GM18861 (cell line): ENCODE data around the gene MRGPRF.

Source experiments
- ATAC-seq: cut with Tn5 transposase; IDR thresholded peaks from one replicate; pipeline ENCODE4 v1.9.1; 2021; ENCODE audit not compliant: unreplicated experiment

MRGPRF gene

DNA sequence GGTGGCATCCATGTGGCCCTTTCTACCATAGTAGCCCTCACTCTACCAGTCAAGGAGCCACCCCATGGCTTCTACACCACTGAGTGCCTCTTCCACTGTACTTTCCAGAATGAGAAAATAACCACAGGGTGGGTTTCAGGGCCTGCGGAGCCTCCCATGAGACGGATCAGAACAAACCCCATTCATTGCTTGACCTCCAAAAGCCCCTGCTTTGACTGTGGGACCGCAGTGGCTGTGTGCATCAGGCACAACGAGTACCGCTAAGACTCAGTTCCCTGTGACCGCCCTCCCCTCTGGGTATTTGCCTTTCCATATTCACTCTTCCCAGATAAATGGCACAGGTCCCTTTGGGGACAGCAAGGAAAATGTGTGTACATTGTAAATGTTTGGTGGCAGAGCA, 11.5 kb upstream of the MRGPRF start:
- no peak for ATAC-seq

DNA sequence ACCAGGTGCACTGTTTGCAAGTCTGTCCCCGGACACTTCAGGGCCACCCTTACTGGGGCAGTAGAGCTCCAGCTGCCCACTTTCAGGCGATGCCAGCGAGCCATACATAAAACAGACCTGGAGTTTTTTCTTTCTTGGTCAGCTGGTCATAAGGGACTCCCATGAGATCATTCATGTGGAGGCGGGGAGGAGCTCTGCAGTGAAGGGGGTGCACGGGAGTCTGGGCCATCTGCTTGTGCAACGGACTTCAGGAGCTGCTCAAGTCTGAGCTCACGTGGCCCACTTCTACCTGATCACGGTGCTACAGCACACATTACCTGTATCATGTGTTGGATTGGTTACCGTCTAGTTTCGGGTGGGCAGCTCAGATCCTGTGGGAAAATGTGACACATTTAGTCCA, 9.2 kb upstream of the MRGPRF start:
- ATAC-seq: no peak

DNA sequence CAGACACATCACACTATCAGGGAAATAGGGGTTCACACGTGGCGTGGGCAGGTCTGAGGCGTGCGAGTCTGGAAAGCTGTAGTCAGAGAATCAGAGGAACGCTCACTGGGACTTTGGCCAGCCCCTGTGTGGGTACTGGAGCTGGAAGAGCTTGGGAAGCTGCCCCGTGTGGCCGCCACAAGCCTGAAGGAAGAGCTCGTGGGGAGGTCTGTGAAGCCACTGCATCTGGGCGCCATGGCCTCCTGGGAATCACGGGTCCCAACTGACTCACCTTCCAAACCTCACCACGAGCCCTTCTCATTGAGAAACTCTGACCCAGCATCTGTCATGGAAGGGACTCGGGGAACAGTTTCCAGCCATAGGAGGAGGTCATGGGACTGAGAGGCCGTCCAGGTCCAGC, 5.9 kb upstream of the MRGPRF start:
- ATAC-seq: no peak

DNA sequence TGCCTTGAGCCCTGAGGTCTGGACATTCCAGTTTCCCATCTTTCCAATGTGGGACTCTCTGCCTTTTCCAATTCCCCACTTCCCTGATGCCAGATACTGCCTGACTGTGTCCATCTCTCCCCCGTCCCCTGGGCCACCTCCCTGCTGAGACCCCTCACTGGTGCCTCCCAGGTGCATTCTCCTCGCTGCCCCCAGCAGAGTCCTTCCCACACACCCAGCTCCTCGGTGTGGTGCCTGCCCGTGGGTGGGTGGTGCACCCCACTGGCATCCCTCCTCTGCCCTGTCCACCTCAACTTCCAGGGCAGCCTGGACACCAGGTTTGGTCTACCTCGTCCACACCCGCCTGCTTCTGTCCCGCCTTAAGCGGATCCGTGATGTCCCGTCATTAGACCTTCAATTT, 4.9 kb upstream of the MRGPRF start:
- ATAC-seq: no peak

DNA sequence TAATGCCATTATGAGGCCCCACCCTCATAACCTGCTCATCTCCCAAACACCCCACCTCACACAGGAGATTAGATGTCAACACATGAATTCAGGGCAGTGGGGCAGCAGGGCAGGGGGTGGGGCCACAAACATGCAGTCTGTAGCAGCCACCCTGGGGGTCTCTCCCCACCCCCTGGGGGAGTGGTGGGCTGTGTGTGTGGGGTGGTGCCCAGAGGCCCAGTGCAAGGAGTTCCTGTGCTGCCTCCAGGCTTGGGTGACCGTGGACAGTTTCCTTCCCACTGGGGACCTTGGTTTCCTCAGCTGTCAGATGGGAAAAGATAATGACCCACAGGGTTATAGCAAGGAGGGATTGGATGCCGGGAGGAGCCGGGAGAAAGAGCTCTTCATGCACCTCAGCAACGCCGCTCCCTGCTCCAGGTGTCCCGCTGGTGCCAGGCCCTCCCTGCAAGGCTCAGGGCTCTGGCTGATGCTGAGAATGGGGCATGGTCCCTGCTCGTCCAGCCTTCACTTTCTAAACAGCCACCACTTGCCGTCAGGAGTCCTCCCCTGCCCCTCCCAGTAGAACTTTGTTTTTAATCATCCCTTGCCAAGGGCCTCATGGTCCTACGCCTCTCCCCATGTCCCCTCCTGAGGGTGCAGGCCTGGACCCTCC, 2.0 kb upstream of the MRGPRF start:
- ATAC-seq: no peak

DNA sequence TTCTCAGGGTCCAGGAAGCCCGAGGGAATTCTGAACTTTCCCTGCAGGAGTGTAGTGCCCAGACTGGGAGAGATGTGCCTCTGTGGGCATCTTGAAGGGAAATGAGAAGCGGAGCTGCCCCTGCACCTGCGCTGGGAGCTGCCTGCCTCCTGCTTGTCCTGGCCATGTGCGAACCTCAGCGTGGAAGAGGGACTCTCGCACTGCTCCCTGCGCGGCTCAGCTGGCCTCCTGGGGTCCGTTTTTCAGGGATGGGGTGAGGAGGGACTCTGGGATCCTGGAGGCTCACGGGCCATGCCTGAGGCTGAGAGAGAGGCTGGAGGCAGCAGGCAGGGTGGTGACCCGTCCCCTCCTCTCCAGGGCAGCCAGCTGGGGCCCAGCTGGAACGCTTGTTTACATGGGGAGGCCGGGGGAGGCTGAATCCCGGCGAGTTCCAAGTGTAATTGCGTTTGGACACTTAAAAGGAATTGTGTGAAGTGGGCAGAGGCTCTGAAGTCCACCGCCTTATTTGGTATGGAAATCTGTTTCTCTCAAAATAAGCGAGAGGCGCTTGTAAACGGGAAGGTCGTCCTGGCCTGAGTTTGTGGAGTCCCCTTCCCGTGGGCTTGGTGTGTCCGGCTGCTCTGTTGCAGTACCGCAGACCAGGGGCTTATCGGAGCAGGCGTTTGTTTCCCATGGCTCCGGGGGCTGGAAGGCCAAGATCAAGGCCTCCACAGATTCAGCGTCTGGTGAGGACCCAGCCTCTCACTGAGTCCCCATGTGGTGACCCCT, 1.2 kb upstream of the MRGPRF start:
- ATAC-seq: no peak

DNA sequence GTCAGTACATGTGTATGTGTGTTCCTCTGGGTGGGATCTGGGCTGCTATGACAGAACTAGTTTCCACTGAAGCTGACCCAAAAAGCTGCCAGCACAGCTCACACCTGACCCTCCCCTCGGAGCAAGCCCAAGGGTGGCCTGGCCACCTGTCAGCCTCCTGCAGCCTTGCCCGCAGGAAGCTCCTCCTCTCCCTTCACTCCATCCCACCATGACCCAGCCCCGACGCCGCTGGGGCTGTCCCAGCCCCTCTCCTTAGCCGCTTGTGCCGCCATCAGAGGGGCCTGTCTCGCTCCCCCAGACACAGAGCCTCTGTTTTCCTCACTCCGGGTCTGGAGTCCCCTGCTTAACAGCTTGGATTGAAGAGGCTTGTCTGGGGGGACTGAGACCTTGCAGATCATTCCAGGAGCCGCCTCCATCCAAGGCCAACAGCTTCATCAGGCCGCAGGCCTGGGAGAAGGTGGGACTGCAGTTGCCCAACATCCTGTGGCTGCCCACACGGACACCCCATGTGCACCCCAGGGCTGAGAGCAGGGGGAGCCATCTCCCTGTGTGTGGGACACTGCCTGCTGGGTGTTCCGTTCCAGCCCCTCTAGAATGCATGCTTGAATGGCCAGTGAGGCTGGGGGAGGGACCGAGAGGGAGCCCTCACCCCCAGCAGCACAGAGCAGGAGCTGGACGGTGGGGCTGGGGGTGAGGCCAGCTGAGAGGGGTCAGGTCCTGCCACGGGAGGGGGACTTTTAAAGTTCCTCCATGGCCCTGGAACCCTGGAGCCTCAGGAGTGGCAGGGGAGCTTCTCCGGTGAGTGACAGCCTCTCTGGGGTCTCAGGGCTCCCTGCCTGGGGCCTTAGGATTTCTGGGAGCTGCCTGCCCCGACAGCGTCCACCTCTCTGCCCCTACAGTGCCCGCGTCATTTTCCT, 696 bp downstream of the MRGPRF start:
- no peak for ATAC-seq

DNA sequence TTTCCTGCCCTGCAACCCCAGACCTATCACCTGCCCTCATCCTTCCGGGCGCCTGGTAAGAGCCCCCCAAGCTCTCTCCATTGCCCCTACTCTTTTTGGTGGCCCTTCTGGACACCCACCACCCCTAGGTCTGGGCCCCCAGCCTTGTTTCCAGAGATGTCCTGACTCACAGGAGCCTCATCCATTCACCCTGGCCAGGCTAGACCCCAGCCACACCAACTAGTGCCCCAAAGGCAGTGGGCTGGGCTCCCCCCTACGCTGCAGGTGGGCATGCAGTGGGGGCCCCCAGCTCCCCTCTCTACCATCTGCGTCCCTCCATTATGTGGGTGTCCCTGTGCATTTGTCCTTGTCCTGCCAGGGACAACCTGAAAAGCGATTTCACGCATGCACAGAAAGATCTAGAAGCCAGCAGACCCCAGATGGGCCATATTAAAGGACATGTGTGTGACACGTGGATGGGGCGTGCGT, 1.4 kb downstream of the MRGPRF start:
- ATAC-seq: no peak

DNA sequence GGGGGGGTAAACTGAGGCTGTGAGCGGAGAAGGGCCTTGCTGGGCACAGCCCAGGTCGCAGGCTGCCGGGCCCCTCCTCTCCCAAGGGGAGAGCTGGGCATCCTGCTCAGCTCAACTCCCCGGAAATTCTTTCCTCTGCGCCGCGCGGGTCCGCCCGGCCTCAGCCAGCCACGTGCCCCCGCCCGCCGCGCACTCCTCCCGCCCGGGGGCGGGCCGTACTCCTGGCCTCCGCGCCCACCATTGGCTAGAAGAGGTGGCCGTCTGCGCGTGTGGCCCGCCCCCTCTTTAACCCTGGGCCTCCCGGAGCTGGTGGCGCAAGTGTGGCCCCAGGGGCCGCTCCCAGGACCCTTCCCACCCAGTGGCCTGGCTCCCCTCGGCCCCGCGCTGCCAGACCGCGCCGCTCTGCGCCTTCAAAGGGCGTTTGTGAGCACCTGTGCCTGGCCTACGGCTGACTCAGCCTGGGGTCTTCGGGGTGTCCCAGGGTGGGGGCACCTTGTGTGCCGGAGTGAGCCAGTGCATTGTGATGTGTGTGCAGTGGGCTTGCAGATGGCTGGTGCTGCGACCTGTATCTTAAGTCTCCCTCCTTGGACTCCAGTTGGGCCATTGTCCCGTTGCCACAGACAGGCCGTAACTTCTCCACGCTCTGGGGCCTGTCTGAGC, 2.0 kb downstream of the MRGPRF start:
- ATAC-seq: no peak

DNA sequence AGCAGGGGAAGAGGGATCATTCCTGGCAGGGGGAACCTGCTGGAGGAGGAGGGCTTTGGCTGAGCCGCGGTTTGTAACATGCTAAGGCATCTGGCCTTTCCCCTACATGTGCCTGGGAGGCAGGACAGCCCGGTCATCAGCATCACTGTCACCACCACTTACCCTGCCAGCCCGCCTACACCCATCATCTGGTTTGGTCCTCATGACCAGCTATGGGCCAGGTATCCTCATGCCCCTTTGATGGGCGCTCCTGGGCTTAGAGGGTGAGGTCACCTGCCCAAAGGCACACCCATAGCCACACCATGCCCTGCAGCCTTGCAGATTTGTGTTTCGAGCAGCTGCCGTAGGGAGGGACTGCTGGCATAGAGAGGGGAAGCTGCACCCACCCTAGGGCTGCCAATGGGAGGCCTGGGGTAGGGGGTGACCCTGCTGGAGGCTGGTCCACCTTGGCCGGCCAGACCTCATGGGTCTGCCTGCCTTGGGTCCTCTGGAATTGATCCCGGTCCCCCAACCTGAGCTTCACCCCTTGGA, 2.6 kb downstream of the MRGPRF start:
- ATAC-seq: no peak

DNA sequence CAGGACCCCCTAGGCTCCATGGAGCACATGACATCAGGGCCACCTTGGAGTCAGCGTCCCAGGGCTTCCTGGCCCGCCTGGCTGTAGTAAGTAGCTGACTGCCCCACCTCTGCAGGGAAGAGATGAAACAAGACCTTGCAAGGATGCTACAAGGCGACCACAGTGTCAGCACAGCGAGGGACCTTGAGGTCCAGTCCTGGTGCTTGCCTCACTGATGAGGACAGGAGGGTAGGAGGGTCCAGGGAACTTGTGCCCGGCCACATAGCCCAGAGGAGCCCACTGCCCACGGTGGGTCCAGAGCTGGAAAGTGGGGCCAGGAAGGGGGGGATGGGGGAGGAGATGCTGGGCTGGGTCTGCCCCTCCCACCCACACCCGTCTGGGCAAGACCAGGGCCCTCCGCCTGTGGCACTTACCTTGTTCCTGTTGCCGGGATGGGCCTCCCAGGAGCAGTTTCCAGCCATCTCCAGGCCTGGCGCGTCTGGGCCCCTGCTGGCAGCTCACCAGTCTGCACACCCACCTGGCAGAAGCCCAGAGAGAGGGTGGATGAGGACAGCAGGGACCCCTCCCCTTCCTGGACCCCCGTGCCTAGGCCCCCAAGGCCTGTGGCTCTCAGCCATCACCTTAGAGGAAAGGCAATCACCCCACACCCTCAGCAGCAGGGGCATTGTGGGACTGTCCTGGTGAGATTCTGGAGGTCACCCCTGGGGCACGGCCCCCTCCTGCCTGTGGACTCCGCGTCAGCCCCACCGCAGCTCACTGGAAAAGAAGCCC, 3.4 kb downstream of the MRGPRF start:
- ATAC-seq: no peak

DNA sequence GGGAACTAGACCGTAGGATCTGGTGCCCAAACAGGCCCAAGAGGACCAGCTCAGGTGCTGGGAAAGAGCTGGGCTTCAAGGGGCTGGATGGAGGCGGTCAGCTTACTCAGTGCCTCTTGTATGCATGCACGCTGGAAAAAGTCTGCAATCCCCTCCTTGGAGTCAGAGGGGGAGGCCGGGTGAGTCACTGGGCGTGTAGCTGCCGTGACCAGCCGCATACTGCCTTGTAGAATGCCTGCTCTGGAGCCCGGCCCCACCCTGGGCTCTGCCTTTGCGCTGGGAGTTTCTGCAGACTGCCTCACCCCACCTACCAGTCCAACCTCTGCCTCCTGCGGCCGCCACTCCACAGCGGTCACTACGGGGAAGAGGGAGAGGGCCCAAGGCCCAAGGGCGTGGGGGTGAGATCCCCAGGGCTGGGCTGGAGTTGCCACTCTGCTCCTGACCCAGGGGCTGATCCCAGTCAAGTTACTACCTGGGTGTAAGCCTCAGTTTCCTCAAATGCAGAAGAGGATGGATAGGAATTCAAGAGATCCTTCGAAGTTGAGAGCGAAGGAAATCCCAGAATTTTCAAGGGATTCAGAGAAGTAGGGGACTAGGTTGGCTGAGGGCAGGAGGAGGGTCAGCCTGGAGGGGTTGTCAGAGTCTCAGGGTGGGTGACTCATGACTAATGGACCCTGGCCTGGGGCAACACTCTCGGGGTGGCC, 4.2 kb downstream of the MRGPRF start:
- ATAC-seq: no peak

DNA sequence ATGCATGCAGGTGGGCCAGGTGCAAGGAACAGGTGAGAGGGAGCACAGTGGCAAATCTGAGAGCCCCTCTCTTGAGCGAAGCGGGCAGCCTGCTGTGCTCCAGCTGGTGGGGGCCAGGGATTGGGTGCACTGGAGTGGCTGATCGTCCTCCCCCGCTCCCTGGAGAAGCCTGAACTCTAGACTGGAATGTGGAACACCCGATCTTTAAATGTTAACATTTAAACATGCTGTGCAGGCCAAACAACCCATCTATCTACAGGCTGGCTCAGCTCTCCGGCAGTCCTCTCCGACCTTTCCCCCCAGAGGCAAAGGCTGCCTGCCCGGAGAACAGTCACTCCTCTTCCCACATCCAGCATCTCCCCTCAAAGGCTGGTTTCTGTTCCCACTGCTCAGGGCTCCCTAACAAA, 5.1 kb downstream of the MRGPRF start:
- ATAC-seq: no peak

DNA sequence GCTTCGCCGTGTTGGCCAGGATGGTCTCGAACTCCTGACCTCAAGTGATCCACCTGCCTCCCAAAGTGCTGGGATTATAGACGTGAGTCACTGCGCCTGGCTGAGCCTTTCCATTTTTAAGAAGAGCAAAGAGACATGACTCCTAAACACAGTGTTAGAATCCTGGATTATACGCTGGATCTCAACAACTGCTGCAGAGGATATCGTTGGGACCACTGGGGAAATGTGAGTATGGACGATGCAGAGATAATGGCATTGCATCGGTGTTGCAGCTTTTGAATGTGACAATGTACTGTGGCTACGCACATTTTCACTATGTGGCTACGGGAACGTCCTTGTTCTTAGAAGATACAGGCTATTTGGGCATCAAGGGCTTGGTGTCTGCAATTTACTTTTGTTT, 6.2 kb downstream of the MRGPRF start:
- no peak for ATAC-seq

DNA sequence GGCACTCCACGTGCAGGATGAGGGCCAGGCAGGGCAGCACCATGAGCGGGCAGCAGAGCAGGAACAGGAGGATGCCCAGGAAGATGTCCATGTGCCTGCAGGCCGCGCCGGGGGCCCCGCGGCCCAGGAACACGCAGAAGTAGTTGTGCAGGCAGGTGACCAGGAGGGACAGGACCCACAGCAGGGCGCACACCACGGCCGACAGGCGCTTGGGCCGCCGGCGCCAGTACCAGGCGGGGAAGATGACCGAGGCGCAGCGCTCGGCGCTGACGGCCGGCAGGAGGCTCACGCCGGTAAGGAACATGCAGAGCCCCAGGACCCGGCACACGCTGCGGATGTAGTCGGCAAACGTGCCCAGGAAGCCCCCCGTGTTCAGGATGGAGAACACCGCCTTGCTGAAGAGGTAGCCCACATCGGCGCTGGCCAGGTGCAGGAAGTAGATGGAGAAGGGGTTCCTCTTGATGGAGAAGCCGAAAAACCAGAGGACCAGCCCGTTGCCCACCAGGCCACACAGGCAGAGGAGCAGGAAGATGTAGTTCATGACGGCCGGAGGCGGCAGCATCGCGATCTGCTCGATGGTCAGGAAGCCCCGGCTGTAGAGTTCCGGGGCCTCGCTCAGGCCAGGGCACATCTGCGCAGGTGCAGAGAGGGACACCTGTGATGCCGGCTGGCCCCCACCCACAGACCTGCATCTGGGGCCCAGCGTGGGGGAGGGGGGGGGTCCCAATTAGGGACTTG, 7.2 kb downstream of the MRGPRF start:
- no peak for ATAC-seq

DNA sequence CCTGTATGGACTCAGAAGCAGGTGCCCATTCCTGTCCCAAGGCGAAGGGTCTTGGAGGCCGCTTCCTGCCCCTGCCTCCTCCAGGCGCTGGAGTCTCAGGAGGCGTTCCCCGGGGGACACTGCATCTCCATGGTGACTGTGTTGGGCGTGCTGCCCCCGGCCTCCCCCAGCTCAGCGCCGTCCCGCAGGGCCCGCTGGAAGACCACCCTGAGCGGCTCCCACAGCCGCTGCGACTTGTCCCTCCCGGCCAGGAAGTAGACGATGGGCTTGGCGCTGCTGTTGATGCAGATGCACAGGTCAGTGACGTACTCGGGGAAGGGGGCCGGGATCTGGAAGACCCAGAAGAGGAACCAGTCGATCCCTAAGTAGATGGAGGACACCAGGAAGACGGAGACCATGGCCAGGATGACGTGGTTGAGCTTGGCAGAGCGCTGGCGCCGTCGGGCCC, 7.8 kb downstream of the MRGPRF start:
- ATAC-seq: no peak

DNA sequence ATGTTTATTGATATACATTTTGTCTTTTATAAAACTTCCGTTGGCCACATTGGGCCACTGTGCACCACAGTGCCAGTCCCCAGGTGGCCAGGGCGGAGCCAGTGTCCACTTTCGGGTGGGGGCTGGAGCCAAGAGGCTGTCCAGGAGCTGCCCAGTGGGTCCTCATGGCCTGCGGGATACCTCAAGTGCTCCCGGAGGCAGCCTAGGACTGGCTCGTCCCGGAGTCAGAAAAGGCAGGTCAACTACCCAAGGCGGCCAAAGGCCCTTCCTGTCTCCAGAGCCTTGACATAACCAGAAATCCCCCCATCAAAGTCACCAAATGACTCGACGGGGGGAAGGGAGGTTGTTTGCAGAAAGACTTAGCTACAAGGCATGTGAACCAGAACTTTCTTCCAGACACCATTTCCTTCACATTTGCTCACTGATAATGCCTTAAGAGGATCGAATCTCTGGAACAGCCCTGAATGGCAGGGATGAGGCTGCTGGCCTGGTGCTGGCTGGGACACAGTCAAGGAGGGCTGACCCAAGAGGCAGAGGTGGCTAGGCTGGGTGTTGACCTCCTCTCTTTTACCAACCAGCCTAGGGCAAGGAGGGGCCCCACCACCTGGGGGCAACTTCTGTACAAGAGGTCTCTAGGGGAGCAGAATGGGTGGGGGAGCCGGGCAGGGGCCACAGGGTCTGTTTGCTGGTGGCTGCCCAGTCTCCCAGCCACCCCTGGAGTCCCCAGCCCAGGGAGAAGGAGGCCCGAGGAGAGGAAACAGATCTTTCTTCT, 8.4 kb downstream of the MRGPRF start:
- ATAC-seq: no peak

DNA sequence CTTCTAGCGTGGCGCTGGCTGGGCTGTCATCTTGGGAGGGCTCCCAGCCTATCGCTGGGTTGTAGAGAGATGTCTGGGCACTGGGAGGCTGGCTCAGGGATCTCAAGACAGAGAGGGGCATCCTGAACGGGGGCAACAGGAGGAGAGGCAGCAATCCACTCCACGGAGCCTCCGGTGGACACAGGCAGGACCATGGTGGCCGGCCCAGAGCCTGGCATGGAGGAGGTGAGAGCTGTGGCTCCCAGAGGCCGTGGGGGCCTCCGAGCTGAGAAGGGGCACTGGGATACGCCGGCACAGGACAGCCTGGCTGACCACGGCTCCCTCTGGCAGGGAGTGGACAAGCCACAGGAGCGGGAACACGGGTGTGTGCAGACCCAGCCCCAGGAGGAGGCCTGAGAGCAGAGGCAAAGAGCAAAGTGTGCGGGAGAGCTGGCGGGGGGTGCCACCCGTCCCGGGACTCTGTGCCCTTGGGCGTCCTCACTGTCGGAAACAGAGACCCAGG, 9.1 kb downstream of the MRGPRF start:
- ATAC-seq: no peak
